HEK293T (cell line): ENCODE data around the gene PSMA5.
"Not testable (repeated sequence)": the region's sequence is repeated elsewhere in the genome, so short reads cannot be mapped to it uniquely, and the experiment has no call there.

ENCODE experiments used
- CTCF ChIA-PET: fragments of 350-600 bp; formaldehyde crosslinking; extraction: SDS; loops from one replicate; lab custom pipeline; 2021; ENCODE audit warnings: antibody characterized with exemption, inconsistent platforms; lab: Yijun Ruan, JAX
- POLR2A ChIA-PET: fragments of 350-600 bp; formaldehyde crosslinking; extraction: SDS; loops from one replicate; lab custom pipeline; 2020; ENCODE audit warnings: antibody characterized with exemption, inconsistent platforms; lab: Yijun Ruan, JAX
- DNase-seq: peaks from one replicate; pipeline ENCODE4 v3.0.0; 2012; ENCODE audit warnings: mixed read lengths; ENCODE audit errors: extremely low spot score
- ARNT ChIP-seq: fragments of 450-650 bp; IDR thresholded peaks from 2 replicates; pipeline ENCODE4 v1.6.1; 2017; ENCODE audit warnings: mild to moderate bottlenecking
- BHLHE40 ChIP-seq: fragments of 450-650 bp; IDR thresholded peaks from 2 replicates; pipeline ENCODE4 v1.6.1; 2016; ENCODE audit warnings: mild to moderate bottlenecking, moderate library complexity, borderline replicate concordance
- CTBP1 ChIP-seq: fragments of 450-650 bp; IDR thresholded peaks from 2 replicates; pipeline ENCODE4 v1.6.1; 2016; ENCODE audit warnings: borderline replicate concordance
- ELF4 ChIP-seq: fragments of 450-650 bp; IDR thresholded peaks from 2 replicates; pipeline ENCODE4 v1.6.1; 2017; ENCODE audit warnings: antibody characterized with exemption
- FOXA1 ChIP-seq: fragments of 450-650 bp; IDR thresholded peaks from 2 replicates; pipeline ENCODE4 v1.6.1; 2016; ENCODE audit warnings: mild to moderate bottlenecking
- FOXK2 ChIP-seq: fragments of 450-650 bp; IDR thresholded peaks from 2 replicates; pipeline ENCODE4 v1.6.1; 2016; ENCODE audit warnings: mild to moderate bottlenecking
- FOXM1 ChIP-seq: fragments of 450-650 bp; IDR thresholded peaks from 2 replicates; pipeline ENCODE4 v1.6.1; 2017; ENCODE audit warnings: mild to moderate bottlenecking, borderline replicate concordance
- HDGF ChIP-seq: fragments of 450-650 bp; IDR thresholded peaks from 2 replicates; pipeline ENCODE4 v1.6.1; 2017; ENCODE audit warnings: antibody characterized with exemption, borderline replicate concordance
- L3MBTL2 ChIP-seq: fragments of 450-650 bp; conservative IDR thresholded peaks from 2 replicates; pipeline ENCODE4 v1.6.1; 2016; ENCODE audit warnings: mild to moderate bottlenecking
- LEF1 ChIP-seq: fragments of 450-650 bp; IDR thresholded peaks from 2 replicates; pipeline ENCODE4 v1.6.1; 2017; ENCODE audit warnings: mild to moderate bottlenecking, borderline replicate concordance
- NFRKB ChIP-seq: fragments of 450-650 bp; IDR thresholded peaks from 2 replicates; pipeline ENCODE4 v1.6.1; 2016; ENCODE audit warnings: mild to moderate bottlenecking, moderate library complexity
- PKNOX1 ChIP-seq: fragments of 450-650 bp; IDR thresholded peaks from 2 replicates; pipeline ENCODE4 v1.6.1; 2016
- SP1 ChIP-seq: fragments of 450-650 bp; IDR thresholded peaks from 2 replicates; pipeline ENCODE4 v1.6.1; 2017
- SUZ12 ChIP-seq: fragments of 450-650 bp; IDR thresholded peaks from 2 replicates; pipeline ENCODE4 v1.6.1; 2016; ENCODE audit warnings: mild to moderate bottlenecking
- TARDBP ChIP-seq: fragments of 450-650 bp; IDR thresholded peaks from 2 replicates; pipeline ENCODE4 v1.6.1; 2016
- ZNF384 ChIP-seq: fragments of 450-650 bp; IDR thresholded peaks from 2 replicates; pipeline ENCODE4 v1.6.1; 2016

PSMA5 gene

GRCh38 chr1:109379422-109379821 is 46.8 kb downstream of the PSMA5 start:
- POLR2A ChIA-PET: interaction anchor here (0.6 to 1.8 kb wide), 3 partner anchors 18 to 113 kb away, joined by 4 to 6 read pairs (median 5); partner anchors contain the start of genes PSRC1 and SORT1
- TF ChIP-seq ELF4 (no peak), CTBP1 (no peak), TARDBP (no peak), SP1 (no peak), NFRKB (no peak), PKNOX1 (no peak), LEF1 (no peak), FOXM1 (no peak), L3MBTL2 (no peak), HDGF (no peak)
- CTCF ChIA-PET: interaction anchor here (1.1 kb wide), 1 partner anchor 19 kb away, joined by 6 read pairs; no protein-coding TSS in a partner anchor
- no peak for DNase-seq

- no peak for DNase-seq
- ChIA-PET CTCF (no interaction called here), POLR2A (interaction anchor here (1.8 kb wide), 1 partner anchor 95 kb away, joined by 6 read pairs; the partner anchor contains the start of gene PSRC1)
- TF ChIP-seq LEF1: no peak
- TF ChIP-seq SP1: no peak
- no peak for TF ChIP-seq PKNOX1
- no peak for TF ChIP-seq SUZ12
- TF ChIP-seq HDGF: no peak
- TF ChIP-seq FOXK2: no peak
- no peak for TF ChIP-seq NFRKB
- no peak for TF ChIP-seq ARNT
These were observed 48.5 kb downstream of the PSMA5 start for GRCh38 chr1:109377698-109378097.

- POLR2A ChIA-PET, DNase-seq, CTCF ChIA-PET: not testable (repeated sequence)
These were observed 52.6 kb downstream of the PSMA5 start for GRCh38 chr1:109373696-109374095.

GRCh38 chr1:109373126-109373525 is 53.1 kb downstream of the PSMA5 start:
- POLR2A ChIA-PET: no interaction called here

DNA sequence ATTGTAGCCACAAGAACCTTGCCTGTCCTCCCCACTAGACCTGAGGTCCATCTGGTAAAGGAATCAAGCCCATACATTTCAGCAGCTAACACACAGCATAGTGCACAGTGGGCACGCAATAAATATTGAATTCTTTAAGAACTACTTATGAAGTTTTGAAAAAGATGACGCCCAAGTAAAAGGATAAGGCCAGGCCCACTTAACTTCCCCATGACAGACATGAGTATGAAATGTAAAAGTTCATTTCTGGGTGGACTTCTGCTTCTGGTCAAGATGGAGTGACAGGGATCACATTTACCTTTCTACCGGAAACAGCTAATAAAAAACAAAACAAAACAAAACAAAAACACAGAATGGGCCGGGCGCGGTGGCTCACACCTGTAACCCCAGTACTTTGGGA is 54.0 kb downstream of the PSMA5 start:
- DNase-seq: no peak
- TF ChIP-seq L3MBTL2 (no peak), ELF4 (no peak), NFRKB (no peak), BHLHE40 (no peak), SUZ12 (no peak), LEF1 (no peak), CTBP1 (no peak), FOXA1 (no peak), FOXK2 (no peak), ARNT (no peak)
- ChIA-PET POLR2A (no interaction called here), CTCF (no interaction called here)

More at GRCh38 chr1:109373126-109373525, 53.1 kb downstream of the PSMA5 start:
- CTCF ChIA-PET: no interaction called here
- DNase-seq: no peak
- TF ChIP-seq FOXM1 (no peak), FOXK2 (no peak), LEF1 (no peak), FOXA1 (no peak)

GRCh38 chr1:109371341-109371739 is 54.9 kb downstream of the PSMA5 start:
- no peak for DNase-seq
- CTCF ChIA-PET: interaction anchor here (0.7 to 1.2 kb wide), 2 partner anchors 10 to 167 kb away, joined by 3 read pairs; no protein-coding TSS in a partner anchor
- POLR2A ChIA-PET: no interaction called here
- TF ChIP-seq ELF4: no peak
- no peak for TF ChIP-seq SUZ12
- TF ChIP-seq ARNT: no peak
- TF ChIP-seq CTBP1: no peak
- no peak for TF ChIP-seq TARDBP
- TF ChIP-seq FOXM1: no peak
- TF ChIP-seq NFRKB: no peak
- no peak for TF ChIP-seq ZNF384
- TF ChIP-seq L3MBTL2: no peak
- TF ChIP-seq BHLHE40: no peak

GRCh38 chr1:109370712-109371340 is 55.4 kb downstream of the PSMA5 start:
- no peak for DNase-seq
- CTCF ChIA-PET: interaction anchor here (0.7 to 1.2 kb wide), 2 partner anchors 10 to 168 kb away, joined by 3 read pairs; no protein-coding TSS in a partner anchor
- POLR2A ChIA-PET: no interaction called here
- no peak for TF ChIP-seq FOXA1
- TF ChIP-seq ELF4: no peak
- TF ChIP-seq ZNF384: no peak
- TF ChIP-seq L3MBTL2: no peak
- TF ChIP-seq BHLHE40: no peak
- no peak for TF ChIP-seq TARDBP
- TF ChIP-seq SP1: no peak
- no peak for TF ChIP-seq HDGF
- no peak for TF ChIP-seq FOXK2
- TF ChIP-seq NFRKB: no peak
- no peak for TF ChIP-seq FOXM1
- TF ChIP-seq SUZ12: no peak
- TF ChIP-seq ARNT: no peak
- no peak for TF ChIP-seq LEF1
- TF ChIP-seq CTBP1: no peak
- no peak for TF ChIP-seq PKNOX1
